HG03354 (cell line): ENCODE data around the gene GGT7.

Experiments used
- ATAC-seq: cut with Tn5 transposase; IDR thresholded peaks from one replicate; pipeline ENCODE4 v1.9.1; 2021; ENCODE audit warnings: mild to moderate bottlenecking; ENCODE audit not compliant: unreplicated experiment, poor library complexity, severe bottlenecking

GGT7 gene

GRCh38 chr20:34806255-34806654 lies 66.4 kb downstream of the GGT7 start:
- ATAC-seq = no peak

GRCh38 chr20:34798871-34799270 lies 73.8 kb downstream of the GGT7 start:
- ATAC-seq = no peak

GRCh38 chr20:34798328-34798727 lies 74.3 kb downstream of the GGT7 start:
- ATAC-seq = no peak

- no peak for ATAC-seq
Observed at GRCh38 chr20:34797012-34797995, 75.4 kb downstream of the GGT7 start.
